H1 (cell line): ENCODE data around the gene RHO. TPM values are rescaled to one million over a fixed set of nuclear protein-coding genes. Genes with fewer than 3 reads are reported as not detected.

Source experiments
- CTCF ChIA-PET: fragments of 300-600 bp; sonication (Branson Sonifier 250); formaldehyde crosslinking; loops from one replicate; lab custom pipeline; 2021; ENCODE audit not compliant: partially characterized antibody; lab: Charles Lee
- POLR2A ChIA-PET: fragments of 300-600 bp; sonication (Branson Sonifier 250); formaldehyde crosslinking; loops from one replicate; lab custom pipeline; 2021; ENCODE audit warnings: inconsistent platforms; ENCODE audit not compliant: partially characterized antibody; lab: Charles Lee
- DNase-seq, 2 experiments: peaks; one replicate each; pipeline versions ENCODE4 v3.0.0 to v3.0.0-alpha.2; 2010 to 2022; ENCODE audit warnings: low spot score in 2 of 2, low read depth in 1 of 2, mixed read lengths in 1 of 2
- FAIRE-seq: peaks from 2 replicates; lab custom pipeline; 2011; peaks lifted over from hg19 to GRCh38; lab: Jason Lieb, UNC
- H2AFZ ChIP-seq: 2 replicates; pipeline ENCODE4 v1.8.1; 2012; ENCODE audit warnings: low read length, inconsistent platforms
- H2AK5ac ChIP-seq: 2 replicates; pipeline ENCODE4 v1.6.1; 2013; ENCODE audit warnings: low read depth, low read length
- H2BK120ac ChIP-seq: replicated peaks from 2 replicates; pipeline ENCODE3; 2013; ENCODE audit warnings: low read depth, low read length, inconsistent platforms
- H2BK12ac ChIP-seq: 2 replicates; pipeline ENCODE4 v1.6.1; 2013; ENCODE audit warnings: low read depth, low read length
- H2BK15ac ChIP-seq: 2 replicates; pipeline ENCODE4 v1.6.1; 2013; ENCODE audit warnings: low read length
- H2BK20ac ChIP-seq: 2 replicates; pipeline ENCODE4 v1.6.1; 2013; ENCODE audit warnings: low read length
- H2BK5ac ChIP-seq: 2 replicates; pipeline ENCODE4 v1.6.1; 2013; ENCODE audit warnings: low read depth, low read length
- H3K14ac ChIP-seq: 2 replicates; pipeline ENCODE4 v1.6.1; 2013; ENCODE audit warnings: inconsistent platforms; ENCODE audit not compliant: insufficient read length
- H3K18ac ChIP-seq: 2 replicates; pipeline ENCODE4 v1.6.1; 2013; ENCODE audit warnings: low read length; ENCODE audit errors: extremely low read depth
- H3K23ac ChIP-seq: 2 replicates; pipeline ENCODE4 v1.6.1; 2013; ENCODE audit warnings: inconsistent platforms; ENCODE audit not compliant: insufficient read length
- H3K23me2 ChIP-seq: 2 replicates; pipeline ENCODE4 v1.6.1; 2013; ENCODE audit warnings: low read depth, low read length
- H3K27ac ChIP-seq: 2 replicates; pipeline ENCODE4 v1.6.1; 2011; ENCODE audit warnings: low read depth, low read length, inconsistent platforms
- H3K27me3 ChIP-seq, 4 experiments: replicated peaks in 1 of 4; 1 replicate in 1 of 4; 2 replicates in 3 of 4; pipeline versions ENCODE4 v1.6.1 to v1.8.1; 2011 to 2013; ENCODE audit warnings: low read length in 3 of 4, mild to moderate bottlenecking in 3 of 4, inconsistent platforms in 2 of 4, mixed read lengths in 2 of 4, moderate library complexity in 1 of 4; ENCODE audit not compliant: control insufficient read depth in 3 of 4, insufficient read depth in 3 of 4; ENCODE audit errors: extremely low read depth in 1 of 4
- H3K36me3 ChIP-seq, 4 experiments: 2 replicates each; pipeline versions ENCODE4 v1.6.1 to v1.8.1; 2011 to 2013; ENCODE audit warnings: mild to moderate bottlenecking in 4 of 4, low read length in 3 of 4, moderate library complexity in 2 of 4, control low read depth in 1 of 4, inconsistent platforms in 1 of 4; ENCODE audit not compliant: insufficient read depth in 4 of 4, control insufficient read depth in 2 of 4
- H3K4ac ChIP-seq: replicated peaks from 2 replicates; pipeline ENCODE3; 2013; ENCODE audit warnings: low read length, low read depth, mixed read lengths, inconsistent platforms; ENCODE audit not compliant: insufficient read length
- H3K4me1 ChIP-seq, 4 experiments: replicated peaks in 1 of 4; 1 replicate in 1 of 4; 2 replicates in 3 of 4; pipeline versions ENCODE4 v1.6.1 to v1.8.1; 2011 to 2013; ENCODE audit warnings: low read length in 3 of 4, inconsistent platforms in 2 of 4, mixed read lengths in 1 of 4; ENCODE audit not compliant: insufficient read depth in 4 of 4, control insufficient read depth in 3 of 4
- H3K4me2 ChIP-seq, 2 experiments: 2 replicates each; pipeline versions ENCODE4 v1.6.1 to v1.8.1; 2011 to 2013; ENCODE audit warnings: low read depth in 2 of 2, low read length in 2 of 2, control low read depth in 1 of 2, inconsistent platforms in 1 of 2, mild to moderate bottlenecking in 1 of 2; ENCODE audit not compliant: insufficient read depth in 1 of 2
- H3K4me3 ChIP-seq, 4 experiments: fragments of 200-600, 300-600 bp in 1 of 4; sonication (generic), shearing (Covaris generic), sonication (Bioruptor Twin) in 1 of 4; 2 replicates each; pipeline versions ENCODE4 v1.5.1 to v1.8.1; 2011 to 2016; ENCODE audit warnings: low read length in 4 of 4, low read depth in 3 of 4, control low read depth in 2 of 4, inconsistent platforms in 2 of 4, mild to moderate bottlenecking in 2 of 4, mixed read lengths in 1 of 4, moderate library complexity in 1 of 4; ENCODE audit not compliant: insufficient read depth in 2 of 4; ENCODE audit errors: extremely low read depth in 1 of 4
- H3K56ac ChIP-seq: replicated peaks from 2 replicates; pipeline ENCODE3; 2013; ENCODE audit warnings: low read depth, mild to moderate bottlenecking, mixed read lengths, low read length, inconsistent platforms; ENCODE audit not compliant: insufficient read length
- H3K79me1 ChIP-seq: 2 replicates; pipeline ENCODE4 v1.6.1; 2013; ENCODE audit warnings: low read depth, low read length, control low read depth
- H3K79me2 ChIP-seq, 2 experiments: 2 replicates each; pipeline versions ENCODE4 v1.6.1 to v1.8.1; 2012 to 2013; ENCODE audit warnings: low read length in 2 of 2, mild to moderate bottlenecking in 2 of 2, inconsistent platforms in 1 of 2; ENCODE audit not compliant: insufficient read depth in 2 of 2, control insufficient read depth in 1 of 2
- H3K9ac ChIP-seq, 4 experiments: replicated peaks in 1 of 4; 1 replicate in 1 of 4; 2 replicates in 3 of 4; pipeline versions ENCODE4 v1.6.1 to v1.8.1; 2011 to 2013; ENCODE audit warnings: low read depth in 3 of 4, low read length in 3 of 4, control low read depth in 2 of 4, mild to moderate bottlenecking in 2 of 4, moderate library complexity in 2 of 4, inconsistent platforms in 1 of 4; ENCODE audit errors: extremely low read depth in 1 of 4
- H3K9me3 ChIP-seq, 2 experiments: 2 replicates each; pipeline versions ENCODE4 v1.6.1 to v1.8.1; 2012 to 2013; ENCODE audit warnings: mild to moderate bottlenecking in 2 of 2, moderate library complexity in 2 of 2, control low read depth in 1 of 2, inconsistent platforms in 1 of 2, low read depth in 1 of 2, low read length in 1 of 2, mixed read lengths in 1 of 2; ENCODE audit not compliant: insufficient read depth in 2 of 2
- H4K20me1 ChIP-seq, 2 experiments: replicated peaks in 1 of 2; 2 replicates each; pipeline versions ENCODE3 to v1.8.1; 2011 to 2013; ENCODE audit warnings: inconsistent platforms in 2 of 2, low read length in 2 of 2, mild to moderate bottlenecking in 1 of 2; ENCODE audit not compliant: insufficient read depth in 2 of 2, control insufficient read depth in 1 of 2
- H4K5ac ChIP-seq: 2 replicates; pipeline ENCODE4 v1.6.1; 2013; ENCODE audit warnings: low read length, low read depth, mixed read lengths, inconsistent platforms; ENCODE audit not compliant: insufficient read length
- H4K8ac ChIP-seq: 2 replicates; pipeline ENCODE4 v1.8.0; 2013; ENCODE audit warnings: mild to moderate bottlenecking, moderate library complexity, low read length, inconsistent platforms; ENCODE audit not compliant: insufficient read depth; ENCODE audit errors: extremely low read depth
- H4K91ac ChIP-seq: replicated peaks from 2 replicates; pipeline ENCODE3; 2013; ENCODE audit warnings: low read length, mixed read lengths, inconsistent platforms; ENCODE audit not compliant: insufficient read length
- NRF1 ChIP-seq: IDR thresholded peaks from 2 replicates; pipeline ENCODE4 v1.6.1; 2011; ENCODE audit warnings: mild to moderate bottlenecking, low read depth, low read length, improper control_type of control experiment
- TAF1 ChIP-seq: IDR thresholded peaks from 2 replicates; pipeline ENCODE4 v1.6.1; 2011; ENCODE audit warnings: mild to moderate bottlenecking, low read depth, low read length
- TCF12 ChIP-seq: IDR thresholded peaks from 2 replicates; pipeline ENCODE4 v1.6.1; 2011; ENCODE audit warnings: low read depth, mild to moderate bottlenecking, low read length
- USF2 ChIP-seq: IDR thresholded peaks from 2 replicates; pipeline ENCODE4 v1.6.1; 2011; ENCODE audit warnings: low read length, improper control_type of control experiment
- WGBS, 2 experiments: shearing (Covaris generic) in 1 of 2; methylation state at CpG; one replicate each; pipeline versions ENCODE4 v1.1.6 to v1.1.7; 2013 to 2015; ENCODE audit warnings: low lambda C conversion rate in 2 of 2, mixed read lengths in 2 of 2, inconsistent platforms in 1 of 2, low coverage in 1 of 2, missing lambda C conversion rate in 1 of 2; ENCODE audit not compliant: insufficient replicate concordance in 2 of 2, insufficient coverage in 1 of 2, insufficient read length in 1 of 2; ENCODE audit errors: extremely low coverage in 1 of 2, missing lambda C conversion rate in 1 of 2; 5-methylcytosine and 5-hydroxymethylcytosine counted together
- polyA plus RNA-seq, 7 experiments: library from polyadenylated mRNA; depleted of rRNA in 3 of 7; stranded (reverse) in 5 of 7; unstranded in 2 of 7; fragments of >200 nt in 5 of 7; fragments of 200-250 nt in 2 of 7; gene quantifications; 1 replicate in 5 of 7; 2 replicates in 1 of 7; 4 replicates in 1 of 7; pipeline versions ENCODE4 v1.2.1 to v1.2.3, GENCODE V29; 2011 to 2013; ENCODE audit warnings: missing spikeins in 2 of 7, mixed read lengths in 2 of 7
- total RNA-seq: library from RNA; stranded (reverse); fragmentation: NEBNext Ultra II Directional; extraction: Animal tissue kit (Norgen Biotek cat#: 25700); gene quantifications from 2 replicates; pipeline ENCODE4 v1.2.1, GENCODE V29; 2021

RHO gene
- total and polyA plus RNA-seq, 2 of the 8 experiments (the other 6 are each of a cell fraction or from before 2014, with no cell fraction given): not detected

DNA sequence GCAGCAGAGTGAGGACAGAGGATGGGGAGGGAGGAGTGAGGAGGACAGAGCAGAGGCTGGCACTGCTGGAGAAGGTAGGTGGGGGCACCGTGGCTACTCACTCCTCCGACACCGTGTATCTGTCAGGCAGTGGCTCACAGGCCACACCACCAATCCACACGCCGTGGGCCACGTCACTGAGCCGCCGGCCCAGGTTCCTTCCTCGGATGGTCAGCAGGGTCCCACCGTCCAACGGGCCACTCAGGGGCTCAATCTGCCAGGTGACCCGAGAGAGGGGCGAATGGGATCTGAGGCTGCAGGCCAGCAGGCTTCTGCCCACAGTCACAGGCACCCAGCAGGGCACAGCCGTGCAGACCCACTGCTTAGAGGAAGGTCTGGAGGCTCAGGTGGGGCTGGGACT lies 45.1 kb downstream of the RHO start:
- Histone ChIP-seq H4K8ac (peak overlapping the region; percentile 86), H3K14ac (no peak overlapping the region), H3K79me1 (no peaks in the 10 kb centered on the region), H2BK15ac (0 out of 2 replicates have a peak overlapping the region, but pooled peaks have one; percentile 16), H2AK5ac (0 out of 2 replicates have a peak overlapping the region, but pooled peaks have one; percentile 45), H4K20me1 (peaks cover 0 to 2% of the 10 kb centered on the region in 2 experiments), H2BK20ac (no peak overlapping the region), H2BK5ac (0 out of 2 replicates have a peak overlapping the region, but pooled peaks have one; percentile 30), H3K36me3 (no peaks in the 10 kb centered on the region), H4K91ac (no peak overlapping the region), H3K4me1 (peaks cover 0 to 19% (median 2%) of the 10 kb centered on the region in 4 experiments; a peak in 4 of 7 replicates), H3K56ac (no peak overlapping the region), H3K23ac (no peak overlapping the region), H3K27me3 (no peaks in the 10 kb centered on the region), H3K4ac (no peak overlapping the region), H3K9me3 (no peaks in the 10 kb centered on the region), H4K5ac (no peak overlapping the region), H2AFZ (no peak overlapping the region), H3K4me3 (no peak overlapping the region), H3K18ac (peak overlapping the region; percentile 48), H2BK12ac (0 out of 2 replicates have a peak overlapping the region, but pooled peaks have one; percentile 27), H3K27ac (no peak overlapping the region), H2BK120ac (no peak overlapping the region), H3K79me2 (no peaks in the 10 kb centered on the region), H3K4me2 (no peak overlapping the region), H3K23me2 (no peaks in the 10 kb centered on the region), H3K9ac (no peak overlapping the region)
- WGBS, 2 experiments: 91% methylated on average over 14 of the region's 14 CpGs; no CpG with 5 or more reads in 1 of the 2 experiments
- no peak for DNase-seq
- ChIA-PET POLR2A (no interaction called here), CTCF (interaction anchor here (1.0 to 5.1 kb wide), 2 partner anchors 46 to 83 kb away, joined by 3 to 19 read pairs; no protein-coding TSS in a partner anchor)
- FAIRE-seq: no peak
- no peak for TF ChIP-seq TAF1
- TF ChIP-seq TCF12: no peak
- TF ChIP-seq USF2: no peak
- no peak for TF ChIP-seq NRF1
